Esophagus squamous epithelium (tissue), 5 donors: ENCODE data around the gene FCHSD2. TPM values are rescaled to one million over a fixed set of nuclear protein-coding genes. Genes with fewer than 3 reads are reported as not detected.

Source experiments
- DNase-seq: peaks from one replicate; lab custom pipeline; 2025; lab: John Stamatoyannopoulos, UW
- H3K27ac ChIP-seq, 4 donors: fragments of 200-600 bp; sonication (generic); one replicate each; pipeline ENCODE4 v1.5.1; 2016 to 2019; ENCODE audit warnings: mild to moderate bottlenecking in 1 of 4
- H3K27me3 ChIP-seq, 4 donors: fragments of 200-600 bp; sonication (generic); 1 replicate in 3 of 4; 2 replicates in 1 of 4; pipeline versions ENCODE4 v1.5.1 to v1.6.0; 2017 to 2021; ENCODE audit warnings: antibody characterized with exemption in 1 of 4
- H3K36me3 ChIP-seq, 3 donors: fragments of 200-600 bp; sonication (generic); one replicate each; pipeline ENCODE4 v1.5.1; 2016 to 2019
- H3K4me1 ChIP-seq, 3 donors: fragments of 200-600 bp; sonication (generic); one replicate each; pipeline ENCODE4 v1.5.1; 2017 to 2019
- H3K4me3 ChIP-seq, 4 donors: fragments of 200-600 bp; sonication (generic); 1 replicate in 3 of 4; 2 replicates in 1 of 4; pipeline ENCODE4 v1.5.1; 2016 to 2019; ENCODE audit warnings: mild to moderate bottlenecking in 2 of 4, moderate library complexity in 1 of 4
- H3K9me3 ChIP-seq, 3 donors: fragments of 200-600 bp; sonication (generic); one replicate each; pipeline ENCODE4 v1.5.1; 2016 to 2019
- CTCF ChIP-seq, 6 experiments: fragments of 450-650 bp in 4 of 6; fragments of 200-600 bp in 2 of 6; sonication (generic) in 2 of 6; IDR thresholded peaks; one replicate each; pipeline ENCODE4 v1.5.1; 2016 to 2019; ENCODE audit warnings: antibody characterized with exemption in 6 of 6, mild to moderate bottlenecking in 4 of 6, moderate library complexity in 4 of 6
- POLR2A ChIP-seq, 4 donors: fragments of 450-650 bp; IDR thresholded peaks; one replicate each; pipeline ENCODE4 v1.6.1; 2017; ENCODE audit warnings: antibody characterized with exemption in 4 of 4, mild to moderate bottlenecking in 4 of 4, moderate library complexity in 3 of 4
- WGBS, 2 donors: methylation state at CpG; one replicate each; pipeline ENCODE4 v1.1.5; 2018; 5-methylcytosine and 5-hydroxymethylcytosine counted together
- intact Hi-C: fragments of 100-400 bp; cut with DNase I; formaldehyde crosslinking; loops from one replicate; pipeline ENCODE4 v1.15.0; 2022
- total RNA-seq, 4 donors: library from RNA; depleted of rRNA; stranded (reverse); fragments of >200 nt; gene quantifications; one replicate each; pipeline ENCODE4 v1.1.0, GENCODE V29; 2016
- donor health status: DM: yes; HTN: yes; CAD: no.

The FCHSD2 gene
- total RNA-seq, 4 donors from 2014 or later, result 4.1 to 12.8 (median 6.8) TPM

- Histone ChIP-seq H3K27me3 (no peaks in the 10 kb centered on the region), H3K36me3 (no peaks in the 10 kb centered on the region), H3K27ac (peak overlapping the region in 1 of 4 donors; percentile 16), H3K9me3 (no peaks in the 10 kb centered on the region), H3K4me1 (peaks cover 23 to 34% (median 26%) of the 10 kb centered on the region in 3 donors), H3K4me3 (no peak overlapping the region)
- TF ChIP-seq CTCF (IDR thresholded peaks at IDR 0.05) (no peak), POLR2A (IDR thresholded peaks at IDR 0.05) (no peak)
- DNase-seq, result no peak
- WGBS, 2 donors, result 63 to 65% methylated on average over 1 to 4 of the region's 11 CpGs
- intact Hi-C loops, result loop anchor here (10.0 kb wide), 1 partner anchor 249 kb away; no protein-coding TSS in a partner anchor
Measured at GRCh38 chr11:73173755-73174494, 31.8 kb upstream of the FCHSD2 start.

- intact Hi-C loops, result loop anchor here (10.0 kb wide), 1 partner anchor 248 kb away; no protein-coding TSS in a partner anchor
Measured at GRCh38 chr11:73172992-73173656, 31.0 kb upstream of the FCHSD2 start.

GRCh38 chr11:73171436-73172161 lies 29.5 kb upstream of the FCHSD2 start:
- no peak overlapping the region for H3K27ac ChIP-seq
- no peaks in the 10 kb centered on the region for H3K36me3 ChIP-seq
- intact Hi-C loops, result loop anchor here (10.0 kb wide), 1 partner anchor 247 kb away; no protein-coding TSS in a partner anchor
- no peak for DNase-seq
- no peak overlapping the region for H3K4me3 ChIP-seq
- H3K27me3 ChIP-seq, result no peaks in the 10 kb centered on the region
- H3K9me3 ChIP-seq, result no peaks in the 10 kb centered on the region
- TF ChIP-seq CTCF (IDR thresholded peaks at IDR 0.05) (no peak), POLR2A (IDR thresholded peaks at IDR 0.05) (no peak)
- H3K4me1 ChIP-seq, result peaks cover 6 to 15% (median 9%) of the 10 kb centered on the region in 3 donors
- 71 to 78% methylated on average over 7 of the region's 8 CpGs for WGBS, 2 donors

More at GRCh38 chr11:73172992-73173656, 31.0 kb upstream of the FCHSD2 start:
- 82 to 92% methylated on average over 4 of the region's 4 CpGs for WGBS, 2 donors
- H3K9me3 ChIP-seq, result no peaks in the 10 kb centered on the region
- H3K4me3 ChIP-seq, result no peak overlapping the region
- no peaks in the 10 kb centered on the region for H3K36me3 ChIP-seq
- H3K27me3 ChIP-seq, result no peaks in the 10 kb centered on the region
- peaks cover 18 to 30% (median 23%) of the 10 kb centered on the region in 3 donors for H3K4me1 ChIP-seq
- TF ChIP-seq CTCF (IDR thresholded peaks at IDR 0.05) (no peak), POLR2A (IDR thresholded peaks at IDR 0.05) (no peak)
- H3K27ac ChIP-seq, result no peak overlapping the region
- DNase-seq, result no peak

GRCh38 chr11:73170140-73170539 lies 28.0 kb upstream of the FCHSD2 start:
- H3K36me3 ChIP-seq, result no peaks in the 10 kb centered on the region
- no peak overlapping the region for H3K27ac ChIP-seq
- TF ChIP-seq CTCF (IDR thresholded peaks at IDR 0.05) (no peak), POLR2A (IDR thresholded peaks at IDR 0.05) (no peak)
- DNase-seq, result no peak
- peaks cover 0 to 10% (median 6%) of the 10 kb centered on the region in 3 donors for H3K4me1 ChIP-seq
- no peaks in the 10 kb centered on the region for H3K9me3 ChIP-seq
- intact Hi-C loops, result loop anchor here (10.0 kb wide), 1 partner anchor 245 kb away; no protein-coding TSS in a partner anchor
- no peak overlapping the region for H3K4me3 ChIP-seq
- 74 to 91% methylated on average over 2 of the region's 2 CpGs for WGBS, 2 donors
- no peaks in the 10 kb centered on the region for H3K27me3 ChIP-seq
